NB4 (cell line): ENCODE results near the gene TAF15.

Source experiments
- DNase-seq: peaks from one replicate; pipeline ENCODE4 v3.0.0; 2010; ENCODE audit warnings: low read depth
- H3K4me3 ChIP-seq: one replicate; pipeline ENCODE4 v1.5.1; 2011; ENCODE audit warnings: mild to moderate bottlenecking, low read depth, low read length, moderate library complexity
- MYC ChIP-seq: IDR thresholded peaks from 2 replicates; pipeline ENCODE4 v1.6.1; 2011; ENCODE audit warnings: low read depth, low read length
- POLR2A ChIP-seq: IDR thresholded peaks from 2 replicates; pipeline ENCODE4 v1.6.1; 2011; ENCODE audit warnings: mild to moderate bottlenecking; ENCODE audit not compliant: insufficient read length; ENCODE audit errors: extremely low read depth
- TF ChIP-seq, protein P1 (sequence below): IDR thresholded peaks from one replicate; pipeline ENCODE4 v1.5.1; 2012; ENCODE audit warnings: low read depth, low read length
- TF ChIP-seq, protein P2 (sequence below): IDR thresholded peaks from 2 replicates; pipeline ENCODE4 v1.6.1; 2011; ENCODE audit warnings: low read depth, low read length

The TAF15 gene

DNA sequence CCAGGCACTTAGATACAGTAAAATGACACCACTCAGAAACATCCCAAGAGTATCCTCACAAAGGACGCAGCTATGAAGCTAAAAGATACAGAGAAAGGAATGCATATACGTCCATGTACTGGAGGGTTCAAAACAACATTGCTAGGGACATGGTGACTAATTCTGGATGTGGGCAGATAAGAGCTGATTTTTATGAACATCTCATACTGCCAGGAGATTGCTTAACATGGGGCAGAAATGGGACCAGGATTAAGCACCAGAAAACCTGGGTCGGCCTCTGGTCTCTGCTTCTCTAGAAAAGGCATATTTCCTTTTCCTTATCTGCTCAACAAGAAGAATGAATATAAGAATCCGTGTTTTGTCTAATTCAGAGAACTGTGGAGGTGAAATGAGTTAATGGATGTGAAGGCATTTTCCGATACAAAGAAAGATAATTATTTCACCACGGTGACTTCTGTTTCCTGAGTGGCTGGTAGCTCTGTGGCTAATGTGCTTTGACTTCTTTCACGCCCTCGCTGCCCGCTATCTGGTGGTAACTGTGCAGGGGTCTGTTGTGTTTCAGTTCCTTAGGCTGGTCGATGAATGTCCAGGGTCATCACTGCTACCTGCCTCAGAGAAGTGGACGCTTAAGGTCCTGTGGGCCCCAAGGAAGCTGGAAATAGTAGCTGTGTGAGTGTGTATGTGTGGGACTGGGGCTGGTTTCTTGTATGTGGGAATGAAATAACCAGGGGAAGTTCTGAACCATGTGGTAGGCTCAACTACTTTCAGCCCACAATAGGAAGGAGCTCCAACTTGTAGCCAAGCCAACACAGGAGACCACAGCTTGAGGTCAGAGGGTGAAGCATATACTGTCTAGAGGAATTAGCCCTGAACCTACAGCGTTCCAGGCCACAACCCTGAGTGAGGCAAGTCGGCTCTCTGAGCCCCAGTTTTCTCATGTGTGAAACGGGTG, 86.6 kb downstream of the TAF15 start:
- peak; percentile 97 for DNase-seq
- peak overlapping the region; percentile 27 for H3K4me3 ChIP-seq
- TF ChIP-seq MYC (no peak), POLR2A (peak; percentile 22)
- TF ChIP-seq, protein P1, sequence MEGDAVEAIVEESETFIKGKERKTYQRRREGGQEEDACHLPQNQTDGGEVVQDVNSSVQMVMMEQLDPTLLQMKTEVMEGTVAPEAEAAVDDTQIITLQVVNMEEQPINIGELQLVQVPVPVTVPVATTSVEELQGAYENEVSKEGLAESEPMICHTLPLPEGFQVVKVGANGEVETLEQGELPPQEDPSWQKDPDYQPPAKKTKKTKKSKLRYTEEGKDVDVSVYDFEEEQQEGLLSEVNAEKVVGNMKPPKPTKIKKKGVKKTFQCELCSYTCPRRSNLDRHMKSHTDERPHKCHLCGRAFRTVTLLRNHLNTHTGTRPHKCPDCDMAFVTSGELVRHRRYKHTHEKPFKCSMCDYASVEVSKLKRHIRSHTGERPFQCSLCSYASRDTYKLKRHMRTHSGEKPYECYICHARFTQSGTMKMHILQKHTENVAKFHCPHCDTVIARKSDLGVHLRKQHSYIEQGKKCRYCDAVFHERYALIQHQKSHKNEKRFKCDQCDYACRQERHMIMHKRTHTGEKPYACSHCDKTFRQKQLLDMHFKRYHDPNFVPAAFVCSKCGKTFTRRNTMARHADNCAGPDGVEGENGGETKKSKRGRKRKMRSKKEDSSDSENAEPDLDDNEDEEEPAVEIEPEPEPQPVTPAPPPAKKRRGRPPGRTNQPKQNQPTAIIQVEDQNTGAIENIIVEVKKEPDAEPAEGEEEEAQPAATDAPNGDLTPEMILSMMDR, result no peak
- TF ChIP-seq, protein P2, sequence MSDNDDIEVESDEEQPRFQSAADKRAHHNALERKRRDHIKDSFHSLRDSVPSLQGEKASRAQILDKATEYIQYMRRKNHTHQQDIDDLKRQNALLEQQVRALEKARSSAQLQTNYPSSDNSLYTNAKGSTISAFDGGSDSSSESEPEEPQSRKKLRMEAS, result peak; percentile 39; the same call in 1 of the 2 replicates
